Measurements from ENCODE around the gene TMEM174.

The TMEM174 gene

DNA sequence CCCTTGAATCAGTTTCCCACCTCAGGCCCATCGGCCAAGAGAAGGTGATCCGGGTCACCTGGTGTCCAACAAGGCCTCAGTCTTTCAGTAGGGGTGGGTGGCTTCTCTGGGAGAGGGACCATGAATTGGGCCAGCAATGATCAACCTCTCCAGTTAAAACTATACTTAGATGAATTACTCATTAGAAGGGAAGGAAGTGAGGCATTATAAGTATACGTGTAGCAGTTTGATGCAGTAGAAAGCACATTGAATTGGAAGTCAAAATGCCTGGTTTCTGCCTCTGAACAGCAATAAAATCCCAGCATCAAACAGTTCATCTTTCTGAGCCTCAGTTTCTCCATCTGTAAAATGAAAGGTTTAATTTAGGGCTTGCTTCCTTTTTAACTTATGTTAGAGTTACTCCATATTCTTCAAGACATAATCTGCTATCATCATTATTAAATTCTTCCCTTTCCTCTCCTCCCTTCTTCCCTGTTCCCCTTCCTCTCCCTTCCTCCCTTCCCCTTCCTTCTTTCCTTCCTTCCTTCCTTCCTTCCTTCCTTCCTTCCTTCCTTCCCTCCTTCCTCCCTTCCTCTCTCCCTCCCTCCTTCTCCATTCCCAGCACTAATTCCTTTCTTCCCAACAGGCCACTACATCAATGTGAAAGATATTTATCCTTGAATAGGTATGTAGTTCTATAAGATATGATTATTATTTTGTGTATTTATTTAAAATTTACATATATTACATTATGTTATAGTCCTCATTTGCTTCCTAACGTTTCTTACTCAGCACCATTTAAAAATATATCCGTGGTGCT, 18.6 kb upstream of the TMEM174 start:
- FAIRE-seq: no peak

- no peak for FAIRE-seq
These were observed 17.4 kb upstream of the TMEM174 start for GRCh38 chr5:73155271-73156222.

DNA sequence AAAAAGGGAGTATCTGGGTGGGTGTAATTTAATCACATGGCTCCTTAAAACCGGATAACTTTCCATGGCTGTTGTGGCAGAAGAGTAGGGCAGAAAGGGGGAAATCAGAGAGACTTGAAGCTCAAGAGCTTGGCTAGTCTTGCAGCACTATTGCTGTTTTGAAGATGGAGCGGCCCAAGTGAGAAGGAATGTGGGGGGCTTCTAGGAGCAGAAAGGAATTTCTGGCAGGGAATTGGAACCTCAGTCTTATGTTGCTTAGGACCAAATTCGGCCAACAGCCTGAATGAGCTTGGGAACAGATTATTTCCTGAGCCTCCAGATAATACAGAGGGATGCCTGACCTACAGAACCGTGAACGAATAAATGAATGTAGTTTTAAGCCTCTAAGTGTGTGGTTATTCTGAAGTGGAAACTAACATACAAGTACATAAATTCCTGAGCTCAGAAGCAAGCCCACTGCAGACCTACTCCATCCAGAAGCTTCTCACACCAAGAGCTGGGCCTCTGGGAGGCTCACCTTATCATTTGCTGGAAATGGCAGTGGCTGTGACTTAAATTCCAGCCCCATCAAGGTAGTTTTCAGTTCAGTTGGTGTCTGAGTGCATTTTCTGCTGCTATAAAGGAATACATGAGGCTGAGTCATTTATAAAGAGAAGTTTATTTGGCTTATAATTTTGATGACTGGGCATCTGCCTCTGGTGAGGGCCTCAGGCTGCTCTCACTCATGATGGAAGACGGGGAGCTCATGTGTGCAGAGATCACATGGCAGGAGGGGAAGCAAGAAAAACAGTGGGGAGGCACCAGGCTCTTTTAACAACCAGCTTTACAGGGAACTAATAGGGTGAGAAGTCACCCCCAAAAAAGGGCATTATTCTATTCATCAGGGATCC, 15.3 kb upstream of the TMEM174 start:
- no peak for FAIRE-seq

DNA sequence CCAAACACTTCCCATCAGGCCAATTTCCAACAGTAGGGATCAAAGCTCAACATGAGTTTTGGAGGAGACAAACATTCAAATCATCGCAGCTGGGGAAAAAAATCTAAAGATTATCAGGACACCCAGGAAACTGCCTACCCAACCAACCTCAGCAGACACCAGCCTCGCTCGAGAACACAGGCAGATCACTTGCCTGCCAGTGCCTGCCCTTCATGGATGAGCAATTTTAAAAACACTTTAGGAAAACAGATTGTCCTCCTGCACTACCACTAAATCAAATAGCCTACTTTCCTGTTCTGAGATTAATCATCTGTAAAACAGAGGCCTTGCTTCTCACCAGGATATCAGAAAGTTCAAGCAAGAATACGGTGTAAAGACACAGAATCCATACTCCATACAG, 14.7 kb upstream of the TMEM174 start:
- FAIRE-seq: no peak

DNA sequence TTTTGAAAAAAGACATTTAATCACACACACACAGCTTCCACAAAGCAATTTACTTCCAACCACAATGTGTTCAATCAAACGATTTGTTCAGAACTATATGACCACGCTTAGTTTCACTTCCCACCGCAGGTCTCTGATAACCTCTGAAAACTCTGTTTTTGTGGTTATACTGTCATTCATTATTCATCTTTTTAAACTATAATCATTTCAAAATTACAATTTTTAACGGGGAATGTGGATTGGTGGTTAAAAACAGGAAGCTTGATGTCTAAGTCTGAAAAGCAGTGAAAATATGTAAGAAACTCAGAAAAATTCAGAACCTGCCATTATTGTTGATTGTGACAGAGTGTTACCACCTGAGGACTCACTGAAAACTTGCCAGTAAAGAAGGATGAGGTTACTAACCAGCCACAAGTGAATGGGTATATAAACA, 12.7 kb upstream of the TMEM174 start:
- no peak for FAIRE-seq

DNA sequence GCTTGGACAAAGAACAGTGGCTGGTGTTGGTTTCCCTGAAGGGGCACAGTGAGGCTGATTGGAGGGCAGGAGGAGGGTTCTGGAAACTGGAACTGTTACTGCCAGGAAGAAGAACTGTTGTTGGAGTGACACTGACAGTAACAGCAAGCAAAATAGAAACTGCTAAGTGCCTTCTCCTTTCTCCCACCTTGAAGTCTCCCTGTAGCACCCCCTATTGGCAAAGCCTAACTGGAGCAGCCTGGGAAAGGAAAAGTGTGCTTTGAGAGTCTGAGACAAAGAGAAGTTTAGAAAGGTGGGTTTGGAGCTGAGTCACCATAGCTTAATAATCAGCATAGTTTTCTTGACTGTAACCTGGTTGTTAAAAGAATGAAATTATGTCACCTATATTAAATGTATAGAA, 2.5 kb upstream of the TMEM174 start:
- no peak for FAIRE-seq

DNA sequence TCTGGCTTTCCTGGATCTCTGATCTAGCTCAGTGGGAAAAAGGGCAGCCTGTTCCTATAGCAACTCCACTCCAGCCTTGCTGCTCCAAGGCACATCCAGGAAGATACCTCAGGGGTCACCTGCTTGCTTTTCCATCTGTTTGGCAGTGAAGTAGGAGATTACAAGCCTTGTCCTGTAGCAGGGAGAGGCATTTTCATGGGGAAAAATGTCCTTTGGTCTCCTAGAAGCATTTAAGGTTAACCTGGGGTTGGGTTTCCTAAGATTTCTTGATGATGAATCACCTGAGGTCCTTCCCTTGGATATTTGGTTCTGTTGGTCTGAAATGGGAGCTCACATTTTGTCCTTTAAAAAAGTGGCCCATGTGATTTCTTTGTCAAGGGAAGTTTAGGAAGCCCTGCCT, 1.5 kb upstream of the TMEM174 start:
- FAIRE-seq: no peak

GRCh38 chr5:73174100-73174815, 1.3 kb downstream of the TMEM174 start:
- FAIRE-seq: no peak

DNA sequence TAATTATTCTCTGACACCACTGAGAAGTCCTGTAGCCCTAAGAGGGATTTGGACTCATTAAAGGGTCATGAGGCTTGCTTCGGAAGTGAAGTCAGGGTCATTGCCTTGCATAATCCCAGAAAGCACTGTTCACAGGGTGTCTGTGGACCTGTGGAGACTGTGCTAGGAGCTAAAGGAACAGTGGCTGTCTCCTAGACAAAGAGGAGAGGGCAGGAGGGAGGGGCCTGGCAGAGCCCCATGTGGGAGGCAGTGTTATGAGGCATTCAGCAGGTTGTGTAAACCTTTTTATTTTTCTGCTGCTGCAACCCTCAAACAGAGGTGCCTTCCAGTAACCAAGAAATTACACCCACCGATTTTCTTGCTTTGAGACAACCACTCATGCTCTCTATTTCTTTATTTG, 3.3 kb downstream of the TMEM174 start:
- no peak for FAIRE-seq

DNA sequence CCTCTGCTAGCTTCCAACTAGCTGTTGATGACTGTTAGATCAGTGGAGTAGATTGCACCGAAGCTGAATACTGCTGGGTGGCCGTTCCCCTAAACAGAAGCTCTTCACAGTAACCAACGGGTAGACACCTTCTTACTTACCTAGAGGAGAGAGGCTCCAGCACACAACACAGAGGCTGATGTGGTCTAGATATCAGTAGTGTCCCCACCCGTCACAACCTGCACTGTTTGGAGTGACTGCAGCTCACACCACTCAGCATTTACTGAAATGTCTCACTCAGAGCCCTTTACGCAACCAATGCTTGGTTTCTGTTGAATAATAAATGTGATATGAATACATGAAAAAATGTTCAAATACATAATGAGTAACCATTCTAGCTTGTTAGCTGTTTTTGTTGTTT, 5.3 kb downstream of the TMEM174 start:
- FAIRE-seq: no peak

DNA sequence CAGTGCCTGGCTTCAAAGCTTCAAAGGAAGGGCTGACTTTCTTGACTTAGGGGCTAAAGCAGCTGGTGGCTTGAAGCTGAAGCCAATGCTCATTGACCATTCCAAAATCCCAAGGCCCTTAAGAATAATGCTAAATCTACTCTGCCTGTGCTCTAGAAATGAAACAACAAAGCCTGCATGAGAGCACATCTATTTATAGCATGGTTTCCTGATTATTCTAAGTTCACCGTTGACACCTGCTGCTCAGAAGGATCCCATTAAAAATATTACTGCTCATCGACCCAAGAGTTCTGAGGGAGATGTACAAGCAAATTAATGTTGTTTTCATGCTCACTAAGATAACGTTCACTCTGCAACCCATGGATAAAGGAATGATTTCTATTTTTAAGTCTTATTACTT, 6.7 kb downstream of the TMEM174 start:
- no peak for FAIRE-seq

- no peak for FAIRE-seq
These were observed 7.6 kb downstream of the TMEM174 start for GRCh38 chr5:73180566-73180965.

- no peak for FAIRE-seq
These were observed 9.3 kb downstream of the TMEM174 start for GRCh38 chr5:73182307-73182706.

- FAIRE-seq: no peak
These were observed 10.0 kb downstream of the TMEM174 start for GRCh38 chr5:73183000-73183399.

DNA sequence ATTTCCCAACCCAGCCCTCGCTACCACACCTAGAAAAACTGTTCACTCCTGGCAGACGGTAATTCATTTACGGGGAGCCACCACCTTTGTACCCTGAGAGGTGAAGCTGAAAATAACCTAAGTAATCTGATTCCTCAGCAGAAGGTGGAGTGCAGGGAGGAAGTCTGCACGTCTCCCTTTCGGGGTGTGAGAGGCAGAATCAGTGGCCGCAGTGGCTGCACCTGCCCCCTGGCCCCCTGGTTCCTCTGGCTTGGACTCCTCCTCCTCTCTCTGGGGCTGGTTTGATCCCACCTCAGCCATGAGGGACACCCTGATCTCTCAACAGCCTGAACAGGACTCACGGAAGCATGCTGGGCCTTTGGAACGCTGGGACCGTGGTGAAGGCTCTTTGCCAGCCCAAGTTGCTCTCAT, 10.5 kb downstream of the TMEM174 start:
- no peak for FAIRE-seq

- no peak for FAIRE-seq
These were observed 14.0 kb downstream of the TMEM174 start for GRCh38 chr5:73186976-73187375.

DNA sequence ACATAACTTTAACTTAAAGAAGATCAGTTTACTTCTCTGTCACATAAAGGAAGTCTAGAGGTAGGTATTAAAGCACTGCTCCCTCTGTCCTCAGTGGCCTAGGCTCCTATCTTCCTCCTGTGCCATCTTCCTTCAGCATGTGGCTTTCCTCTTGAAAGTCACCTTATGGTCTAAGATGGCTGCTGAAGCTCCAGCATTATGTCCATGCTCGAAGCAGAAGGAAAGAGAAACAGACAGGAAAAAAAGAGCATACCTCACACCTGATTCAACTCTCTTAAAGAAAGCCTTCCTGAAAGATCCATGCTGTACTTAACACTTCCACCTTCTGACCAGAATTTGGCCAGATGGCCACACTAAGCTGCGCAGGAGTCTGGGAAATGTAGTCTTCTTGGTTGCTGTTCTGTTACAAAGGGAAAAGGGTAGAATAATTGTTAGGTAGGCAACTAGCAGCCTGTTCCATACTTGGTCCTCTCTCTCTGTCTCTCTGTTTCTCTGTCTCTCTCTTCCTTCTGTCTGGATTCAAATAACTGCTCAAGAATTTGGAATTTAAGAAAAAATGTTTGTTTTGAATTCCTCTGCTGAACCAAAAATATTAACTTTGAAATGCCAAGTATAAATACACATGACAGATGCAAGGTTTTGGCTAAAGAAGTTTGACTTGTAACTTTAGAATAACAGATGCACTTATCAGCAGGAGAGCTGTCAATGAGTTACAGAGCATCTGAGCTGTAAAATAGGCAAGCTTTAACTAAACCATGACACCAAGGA, 16.0 kb downstream of the TMEM174 start:
- FAIRE-seq: no peak

DNA sequence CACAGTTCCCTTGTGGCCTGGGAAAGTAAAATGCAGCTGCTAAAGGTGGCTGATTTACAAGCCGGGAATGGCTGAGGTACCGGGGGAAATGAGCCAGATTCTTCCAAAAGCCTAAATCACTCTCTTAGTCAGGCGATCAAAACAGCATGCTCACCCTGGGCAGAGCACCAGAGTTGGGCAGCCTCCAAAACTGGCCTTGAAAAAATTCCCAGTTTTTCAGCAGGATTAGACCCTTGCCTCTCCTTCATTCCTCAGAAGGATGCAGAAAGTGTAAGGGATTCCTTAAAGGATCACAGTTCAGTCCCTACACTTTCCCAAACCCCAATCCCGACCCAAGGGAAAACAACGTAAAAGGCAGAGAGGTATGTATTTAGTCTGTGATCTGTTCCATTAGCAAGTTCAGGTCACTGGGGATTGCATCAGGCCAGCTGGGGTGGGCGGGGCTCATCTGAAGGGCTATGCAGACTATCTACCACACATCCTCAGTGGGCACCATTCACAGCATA, 16.9 kb downstream of the TMEM174 start:
- FAIRE-seq: no peak

DNA sequence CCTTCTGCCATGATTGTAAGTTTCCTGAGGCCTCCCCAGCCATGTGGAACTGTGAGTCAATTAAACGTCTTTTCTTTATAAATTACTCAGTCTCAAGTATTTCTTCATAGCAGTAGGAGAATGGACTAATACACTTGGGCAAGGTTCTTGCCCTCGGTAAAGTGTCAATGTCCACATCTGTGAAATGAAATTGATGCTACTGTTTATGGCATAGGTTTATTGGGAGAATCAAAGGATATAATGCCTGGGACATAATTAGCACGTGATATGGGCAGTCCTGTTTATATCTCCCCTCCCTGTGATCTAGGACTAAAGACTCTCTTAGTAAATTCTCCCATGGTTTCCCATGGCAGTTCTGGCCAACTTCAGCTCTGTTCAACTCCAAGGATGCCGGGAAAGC, 19.4 kb downstream of the TMEM174 start:
- FAIRE-seq: no peak

- no peak for FAIRE-seq
These were observed 20.6 kb downstream of the TMEM174 start for GRCh38 chr5:73193592-73193991.

DNA sequence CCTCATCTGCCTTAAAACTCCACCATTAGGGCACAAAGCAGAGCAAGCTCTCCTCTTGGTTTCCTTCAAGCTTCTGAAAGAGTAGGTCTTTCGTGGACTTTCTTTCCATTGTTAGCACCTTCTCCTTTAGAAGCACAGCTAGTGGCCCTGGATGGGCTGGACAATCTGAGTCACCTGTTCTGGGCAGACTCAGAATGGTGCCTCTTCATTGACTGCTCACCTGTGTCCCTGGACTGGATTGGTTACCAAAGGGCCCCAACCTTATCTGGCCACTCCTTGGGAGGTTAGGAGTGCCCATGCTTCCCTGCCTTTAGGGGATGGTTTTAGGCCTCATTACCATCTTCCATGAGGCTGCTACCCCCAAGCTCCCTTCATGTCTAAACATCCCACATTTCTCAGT, 23.2 kb downstream of the TMEM174 start:
- no peak for FAIRE-seq

Data from A204.1 (cell line).